Fibroblast of the aortic adventitia (primary cell): ENCODE data around the gene TGFA. TPM values are rescaled to one million over a fixed set of nuclear protein-coding genes. Genes with fewer than 3 reads are reported as not detected.

Source experiments
- DNase-seq: peaks from one replicate; pipeline ENCODE4 v3.0.0-alpha.2; 2010; ENCODE audit warnings: low read depth
- H3K4me3 ChIP-seq: 2 replicates; pipeline ENCODE4 v1.5.1; 2011; ENCODE audit warnings: low read depth, mild to moderate bottlenecking, control low read depth, low read length, moderate library complexity
- total RNA-seq: library from RNA; depleted of rRNA; stranded (reverse); fragments of >200 nt; gene quantifications from 2 replicates; pipeline ENCODE4 v1.2.3, GENCODE V29; 2012; ENCODE audit warnings: low replicate concordance
- TF ChIP-seq, protein P1 (sequence below): IDR thresholded peaks from 2 replicates; pipeline ENCODE4 v1.5.1; 2011; ENCODE audit warnings: mild to moderate bottlenecking, low read length, control low read depth, inconsistent platforms; ENCODE audit not compliant: insufficient read depth

Gene TGFA
- total RNA-seq, 1 donor: not detected

DNA sequence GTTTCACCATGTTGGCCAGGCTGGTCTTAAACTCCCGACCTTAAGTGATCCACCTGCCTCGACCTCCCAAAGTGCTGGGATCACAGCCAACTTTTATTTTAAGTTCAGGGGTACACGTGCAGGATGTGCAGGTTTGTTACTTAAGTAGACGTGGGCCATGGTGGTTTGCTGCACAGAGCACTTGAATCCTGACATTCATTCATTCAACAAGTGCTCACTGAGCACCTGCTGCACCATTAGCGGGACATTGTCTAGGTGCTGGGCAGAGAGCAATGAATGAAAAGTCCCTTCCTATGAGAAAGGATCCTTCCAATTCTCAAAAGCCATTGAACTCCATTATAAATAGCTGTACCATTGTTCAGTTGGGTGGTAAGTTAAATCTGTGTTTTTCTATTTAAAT lies 31.0 kb downstream of the TGFA start:
- no peak for DNase-seq
- no peak overlapping the region for H3K4me3 ChIP-seq
- TF ChIP-seq, protein P1, sequence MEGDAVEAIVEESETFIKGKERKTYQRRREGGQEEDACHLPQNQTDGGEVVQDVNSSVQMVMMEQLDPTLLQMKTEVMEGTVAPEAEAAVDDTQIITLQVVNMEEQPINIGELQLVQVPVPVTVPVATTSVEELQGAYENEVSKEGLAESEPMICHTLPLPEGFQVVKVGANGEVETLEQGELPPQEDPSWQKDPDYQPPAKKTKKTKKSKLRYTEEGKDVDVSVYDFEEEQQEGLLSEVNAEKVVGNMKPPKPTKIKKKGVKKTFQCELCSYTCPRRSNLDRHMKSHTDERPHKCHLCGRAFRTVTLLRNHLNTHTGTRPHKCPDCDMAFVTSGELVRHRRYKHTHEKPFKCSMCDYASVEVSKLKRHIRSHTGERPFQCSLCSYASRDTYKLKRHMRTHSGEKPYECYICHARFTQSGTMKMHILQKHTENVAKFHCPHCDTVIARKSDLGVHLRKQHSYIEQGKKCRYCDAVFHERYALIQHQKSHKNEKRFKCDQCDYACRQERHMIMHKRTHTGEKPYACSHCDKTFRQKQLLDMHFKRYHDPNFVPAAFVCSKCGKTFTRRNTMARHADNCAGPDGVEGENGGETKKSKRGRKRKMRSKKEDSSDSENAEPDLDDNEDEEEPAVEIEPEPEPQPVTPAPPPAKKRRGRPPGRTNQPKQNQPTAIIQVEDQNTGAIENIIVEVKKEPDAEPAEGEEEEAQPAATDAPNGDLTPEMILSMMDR: no peak

DNA sequence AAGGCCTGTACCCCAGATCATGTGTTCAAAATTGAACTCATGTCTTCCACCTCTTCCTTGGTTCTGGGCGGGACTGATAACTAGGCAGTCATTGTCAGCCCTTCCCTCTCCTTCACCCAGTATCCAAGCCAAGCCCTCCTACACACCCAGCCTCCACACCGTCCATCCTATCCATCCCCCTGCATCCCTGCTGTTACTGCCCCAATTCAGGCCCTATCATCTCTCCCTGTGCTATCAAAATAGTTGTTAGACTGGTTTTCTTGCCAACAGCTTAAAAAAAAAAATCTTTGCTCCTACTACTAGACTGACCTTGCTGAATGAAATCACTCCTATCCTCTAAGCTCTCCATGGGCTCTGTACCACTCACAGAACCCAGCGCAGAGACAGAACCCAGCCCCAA lies 32.8 kb downstream of the TGFA start:
- TF ChIP-seq, protein P1: no peak

DNA sequence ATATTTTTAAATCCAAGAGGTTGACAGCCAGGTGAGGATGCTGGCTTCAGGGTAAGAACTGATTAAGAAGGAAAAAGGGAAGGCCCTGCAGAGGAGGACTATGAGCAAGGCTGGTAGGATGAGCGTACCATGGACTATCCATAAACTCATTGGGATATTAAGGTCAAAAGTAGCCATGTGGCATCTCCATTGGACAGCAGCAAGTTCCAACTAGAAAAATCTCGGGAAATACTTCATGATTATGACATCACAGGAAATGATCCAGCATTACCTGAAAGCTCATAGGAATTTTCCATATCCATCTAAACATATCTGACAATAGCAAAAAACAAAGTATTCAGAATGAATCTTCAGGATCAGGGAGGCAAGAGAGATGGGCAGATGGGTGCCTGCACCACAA lies 34.2 kb downstream of the TGFA start:
- DNase-seq: no peak
- no peak overlapping the region for H3K4me3 ChIP-seq
- TF ChIP-seq, protein P1: no peak

More for the DNA sequence above, 32.8 kb downstream of the TGFA start:
- DNase-seq: no peak
- no peak overlapping the region for H3K4me3 ChIP-seq

DNA sequence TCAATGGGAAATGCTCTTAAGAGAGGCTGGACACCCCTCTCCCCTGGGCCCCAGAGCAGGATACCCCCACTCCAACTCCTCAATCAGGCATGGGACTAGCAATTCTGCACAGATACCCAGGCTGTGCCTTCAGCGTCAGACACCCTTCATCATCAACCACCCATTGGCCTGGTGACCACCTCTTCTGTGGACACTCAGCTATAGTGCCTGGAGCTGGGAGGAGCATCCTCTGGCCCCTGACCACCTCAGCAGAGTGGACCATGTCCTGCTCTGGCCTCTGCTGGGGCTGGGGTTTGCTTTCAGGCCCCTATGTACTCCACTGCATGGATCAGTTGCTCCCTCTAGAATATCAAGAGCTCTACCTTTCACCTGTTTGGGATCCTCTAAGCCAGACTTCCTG lies 35.1 kb downstream of the TGFA start:
- no peak for DNase-seq
- TF ChIP-seq, protein P1: no peak
- no peak overlapping the region for H3K4me3 ChIP-seq

DNA sequence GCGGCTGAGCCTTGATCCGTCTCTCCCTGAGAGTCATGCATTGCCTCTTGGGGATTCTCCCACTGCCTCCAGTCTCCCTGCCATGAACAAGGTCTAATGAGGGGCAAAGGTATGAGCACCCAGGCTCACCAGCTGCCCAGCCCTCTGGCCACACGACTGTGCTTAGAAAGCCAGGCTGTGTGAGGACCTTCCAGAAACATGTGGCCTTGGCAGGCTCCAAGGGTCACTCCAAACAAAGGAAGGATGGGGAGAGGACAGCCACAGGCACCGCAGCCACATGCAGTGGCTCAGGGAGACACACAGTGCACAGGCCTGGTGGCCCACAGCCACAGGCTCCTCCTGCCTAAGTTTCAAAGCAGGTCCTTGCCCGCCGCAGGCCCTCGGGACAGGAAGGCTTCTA lies 35.8 kb downstream of the TGFA start:
- no peak for DNase-seq
- no peak overlapping the region for H3K4me3 ChIP-seq
- TF ChIP-seq, protein P1: no peak

DNA sequence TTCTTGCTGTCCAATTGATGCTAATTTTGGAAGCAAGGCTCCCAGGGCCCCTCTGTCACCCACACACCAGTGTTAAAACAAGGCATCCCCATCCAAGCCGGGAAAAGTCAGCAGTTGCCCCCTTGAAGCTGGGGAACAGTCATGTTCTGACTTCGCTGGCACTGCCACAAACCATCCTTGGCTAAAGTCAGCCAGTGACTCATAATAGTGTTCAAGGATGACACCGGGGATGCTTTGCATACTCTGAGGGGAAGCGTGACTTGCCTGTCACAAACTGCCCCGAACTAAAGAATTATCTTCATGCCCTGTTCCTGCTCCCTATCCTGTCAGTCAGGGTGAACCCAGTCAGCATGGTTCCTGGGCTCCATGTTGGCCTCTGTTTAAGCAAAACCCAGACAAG lies 37.0 kb downstream of the TGFA start:
- no peak overlapping the region for H3K4me3 ChIP-seq
- TF ChIP-seq, protein P1: no peak
- DNase-seq: no peak

DNA sequence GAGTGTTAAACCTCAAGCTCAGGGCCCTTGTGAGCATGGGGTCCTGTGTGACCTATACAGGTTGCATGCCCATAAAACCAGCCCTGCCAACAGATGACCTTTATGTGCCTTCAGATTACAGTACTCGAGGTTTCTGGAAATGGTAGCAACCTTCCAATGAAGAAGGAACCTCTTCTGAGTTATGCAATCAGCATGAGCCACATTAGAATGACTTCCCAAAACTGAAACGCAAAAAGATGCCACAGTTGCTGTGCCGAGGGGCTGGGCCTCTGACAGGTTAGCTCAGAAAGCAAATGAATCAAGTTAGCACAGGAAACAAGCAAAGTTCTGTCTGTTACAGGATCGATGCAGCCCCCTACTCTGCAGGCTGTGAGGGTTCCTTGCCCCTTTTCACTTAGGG lies 37.7 kb downstream of the TGFA start:
- no peak for DNase-seq
- TF ChIP-seq, protein P1: no peak
- H3K4me3 ChIP-seq: no peak overlapping the region
